ENCODE data around the gene PPP2R2B.

- no peak for TF ChIP-seq POLR2A (IDR thresholded peaks at IDR 0.05)
- TF ChIP-seq CTCF (IDR thresholded peaks at IDR 0.05), result no peak
Observed at GRCh38 chr5:146778795-146779194, 99.8 kb downstream of the PPP2R2B start.

All from esophagus squamous epithelium (tissue), 4 donors.